Stimulated activated CD8-positive, alpha-beta memory T cell treated with anti-CD3 and anti-CD28 coated beads, Interleukin-15, amount 100 ng/mL, for 1 hour (primary cell): Measurements from ENCODE around the gene FSTL4.
"Not testable (repeated sequence)": the region's sequence is repeated elsewhere in the genome, so short reads cannot be mapped to it uniquely, and the experiment has no call there.

Source experiments
- DNase-seq: peaks from one replicate; pipeline ENCODE4 v3.0.0-alpha.2; 2020; ENCODE audit warnings: low read depth

The FSTL4 gene

GRCh38 chr5:133552925-133553525 is 59.3 kb downstream of the FSTL4 start:
- peak; percentile 26 for DNase-seq

- DNase-seq: no peak
These were observed 65.8 kb downstream of the FSTL4 start for GRCh38 chr5:133546500-133546899.

GRCh38 chr5:133544346-133544745 is 68.0 kb downstream of the FSTL4 start:
- no peak for DNase-seq

- no peak for DNase-seq
These were observed 72.5 kb downstream of the FSTL4 start for GRCh38 chr5:133539818-133540217.

- DNase-seq: no peak
These were observed 73.6 kb downstream of the FSTL4 start for GRCh38 chr5:133538718-133539117.

GRCh38 chr5:133535241-133535929 is 77.0 kb downstream of the FSTL4 start:
- DNase-seq: not testable (repeated sequence)

GRCh38 chr5:133534566-133534965 is 77.8 kb downstream of the FSTL4 start:
- DNase-seq: no peak

- DNase-seq: no peak
These were observed 78.8 kb downstream of the FSTL4 start for GRCh38 chr5:133533541-133533940.

- no peak for DNase-seq
These were observed 80.7 kb downstream of the FSTL4 start for GRCh38 chr5:133531594-133531993.

GRCh38 chr5:133531178-133531577 is 81.2 kb downstream of the FSTL4 start:
- no peak for DNase-seq

- no peak for DNase-seq
These were observed 82.1 kb downstream of the FSTL4 start for GRCh38 chr5:133530270-133530669.

GRCh38 chr5:133528841-133529240 is 83.5 kb downstream of the FSTL4 start:
- DNase-seq: no peak

- no peak for DNase-seq
These were observed 85.0 kb downstream of the FSTL4 start for GRCh38 chr5:133527311-133527710.

GRCh38 chr5:133526368-133526767 is 86.0 kb downstream of the FSTL4 start:
- DNase-seq: no peak

- no peak for DNase-seq
These were observed 87.2 kb downstream of the FSTL4 start for GRCh38 chr5:133525126-133525525.

- DNase-seq: no peak
These were observed 87.7 kb downstream of the FSTL4 start for GRCh38 chr5:133524666-133525065.

- no peak for DNase-seq
These were observed 88.3 kb downstream of the FSTL4 start for GRCh38 chr5:133523961-133524586.

GRCh38 chr5:133523013-133523658 is 89.2 kb downstream of the FSTL4 start:
- DNase-seq: no peak

GRCh38 chr5:133521801-133522200 is 90.5 kb downstream of the FSTL4 start:
- DNase-seq: no peak

GRCh38 chr5:133520991-133521706 is 91.2 kb downstream of the FSTL4 start:
- no peak for DNase-seq

- no peak for DNase-seq
These were observed 92.3 kb downstream of the FSTL4 start for GRCh38 chr5:133520062-133520461.

GRCh38 chr5:133519191-133519590 is 93.2 kb downstream of the FSTL4 start:
- DNase-seq: no peak
